Stimulated activated naive CD4-positive, alpha-beta T cell (primary cell): ENCODE measurements around the gene OTOG.

Source experiments
- DNase-seq, 6 experiments: peaks; one replicate each; lab custom pipeline; 2025; lab: John Stamatoyannopoulos, UW

The OTOG gene

DNA sequence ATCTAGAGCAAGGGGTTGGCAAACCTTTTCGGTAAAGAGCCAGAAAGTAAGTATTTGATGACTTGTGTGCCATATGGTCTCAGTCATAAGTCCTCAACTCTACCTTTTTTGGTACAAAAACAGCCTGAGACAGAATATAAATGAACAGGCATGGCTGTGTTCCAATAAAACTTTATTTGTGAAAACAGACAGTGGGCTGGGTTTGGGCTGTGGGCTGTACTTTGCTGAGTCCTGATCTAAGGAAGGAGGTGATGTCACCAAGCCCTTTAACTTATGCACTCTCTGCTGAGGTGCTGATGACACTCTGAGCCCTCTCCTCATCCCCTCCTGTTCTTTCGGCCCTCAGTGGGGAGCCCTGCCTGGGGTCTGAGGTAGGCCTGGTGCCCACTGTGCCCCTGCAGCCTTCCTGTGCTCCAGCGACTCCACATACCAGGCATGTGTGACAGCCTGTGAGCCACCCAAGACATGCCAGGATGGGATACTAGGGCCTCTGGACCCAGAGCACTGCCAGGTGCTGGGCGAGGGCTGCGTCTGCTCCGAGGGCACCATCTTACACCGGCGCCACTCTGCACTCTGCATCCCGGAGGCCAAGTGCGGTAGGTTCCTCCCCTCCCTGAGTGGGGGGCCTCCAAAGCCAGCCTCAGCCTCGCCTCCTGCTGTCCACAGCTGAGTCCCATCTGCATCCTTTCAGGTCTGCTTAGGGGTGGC lies 86.4 kb downstream of the OTOG start:
- DNase-seq = no peak

GRCh38 chr11:17633987-17634775 lies 87.1 kb downstream of the OTOG start:
- DNase-seq = no peak

DNA sequence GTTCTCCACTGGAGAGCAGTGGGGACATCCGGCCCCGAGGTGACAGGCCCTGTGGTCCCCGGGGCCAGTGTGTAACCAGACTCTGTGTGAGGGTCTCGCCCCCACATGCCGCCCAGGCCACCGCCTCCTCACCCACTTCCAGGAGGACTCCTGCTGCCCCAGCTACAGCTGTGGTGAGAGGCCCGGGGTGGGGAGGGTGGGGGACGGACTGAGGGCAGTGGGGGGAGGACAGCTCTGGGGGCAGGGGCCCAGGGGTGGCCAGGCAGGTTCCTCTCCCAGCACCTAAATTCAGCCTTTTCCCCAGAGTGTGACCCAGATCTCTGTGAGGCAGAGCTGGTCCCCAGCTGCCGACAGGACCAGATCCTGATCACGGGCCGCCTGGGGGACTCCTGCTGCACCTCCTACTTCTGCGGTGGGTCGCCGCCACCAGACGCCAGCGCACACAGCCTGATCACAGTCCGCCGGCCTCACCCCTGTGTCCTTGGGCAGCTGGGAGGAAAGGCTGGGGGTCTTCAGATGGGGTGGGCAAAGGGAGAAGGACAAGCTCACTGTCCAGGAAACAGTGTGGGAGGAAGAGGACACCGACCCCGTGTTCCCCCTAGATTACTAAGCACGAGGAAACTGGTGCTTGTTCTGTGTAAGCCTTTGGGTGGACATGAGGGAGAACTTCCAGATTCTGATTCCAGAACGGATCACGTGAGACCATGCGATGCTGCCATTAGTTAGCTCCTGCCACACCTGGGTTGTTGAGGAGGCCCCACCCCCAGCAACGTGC lies 87.9 kb downstream of the OTOG start:
- no peak for DNase-seq

GRCh38 chr11:17635551-17635938 lies 88.5 kb downstream of the OTOG start:
- no peak for DNase-seq

DNA sequence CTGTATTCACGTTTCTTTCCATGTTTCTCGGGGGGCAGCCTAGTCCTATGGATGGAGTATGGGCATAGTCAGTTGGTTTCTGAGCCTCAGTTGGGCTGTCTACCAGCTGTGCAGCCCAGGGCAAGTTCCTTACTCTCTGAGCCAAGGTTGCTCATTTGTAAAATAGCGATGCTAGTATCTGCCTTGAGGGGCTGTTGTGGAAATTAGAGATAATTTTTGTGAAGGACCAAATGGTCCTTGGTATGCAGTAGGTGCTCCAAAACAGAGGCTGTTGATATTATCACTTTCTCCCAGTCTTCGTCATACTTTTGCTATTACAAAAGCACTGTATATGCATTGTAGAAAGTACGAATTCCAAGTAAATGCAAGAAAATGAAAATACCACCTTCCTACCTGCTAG lies 89.7 kb downstream of the OTOG start:
- no peak for DNase-seq

DNA sequence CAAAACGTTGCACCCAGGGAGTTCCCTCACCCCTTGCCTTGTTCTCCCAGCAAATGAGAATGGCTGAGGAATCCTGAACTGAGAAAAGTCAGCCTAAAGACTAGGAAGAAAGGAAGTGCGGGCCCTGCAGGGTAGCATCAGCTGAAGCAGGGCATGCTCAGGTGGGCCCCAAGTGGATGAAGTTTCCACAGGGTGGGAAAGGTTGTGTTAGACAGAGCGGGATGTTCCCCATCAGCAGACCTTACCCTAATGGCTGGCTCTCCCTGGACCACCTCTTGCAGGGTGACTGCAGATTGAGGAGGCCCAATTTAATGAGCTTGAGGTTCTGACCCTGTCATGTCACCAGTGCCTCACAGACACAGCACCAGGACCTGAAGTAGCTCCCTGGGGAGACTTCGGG lies 90.8 kb downstream of the OTOG start:
- DNase-seq = no peak

- no peak for DNase-seq
Measured at GRCh38 chr11:17638311-17638710, 91.3 kb downstream of the OTOG start.

GRCh38 chr11:17639091-17639490 lies 92.0 kb downstream of the OTOG start:
- no peak for DNase-seq

GRCh38 chr11:17639781-17640180 lies 92.7 kb downstream of the OTOG start:
- no peak for DNase-seq

- no peak for DNase-seq
Measured at GRCh38 chr11:17640493-17641164, 93.6 kb downstream of the OTOG start.

- DNase-seq = no peak
Measured at GRCh38 chr11:17641792-17642350, 94.8 kb downstream of the OTOG start.

GRCh38 chr11:17642370-17642769 lies 95.3 kb downstream of the OTOG start:
- no peak for DNase-seq

DNA sequence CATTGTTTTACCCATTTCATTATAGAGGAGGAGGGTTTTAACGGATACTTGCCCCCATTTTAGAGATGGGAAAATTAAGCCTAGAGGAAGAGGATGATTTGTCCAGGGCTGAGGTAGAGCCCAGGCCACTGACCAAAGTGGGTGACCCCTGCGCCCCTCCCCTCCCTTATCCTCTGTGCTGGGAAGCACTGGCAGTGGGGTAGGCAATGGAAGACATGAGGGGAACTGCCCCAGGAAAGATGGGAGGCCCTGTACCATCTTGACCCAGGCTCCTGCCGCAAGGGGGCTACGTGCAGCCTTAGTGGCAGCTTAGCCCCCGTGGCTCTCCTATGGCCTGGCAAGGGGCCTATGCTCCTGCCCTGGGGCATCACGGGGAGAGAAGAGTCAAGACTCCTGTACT lies 95.9 kb downstream of the OTOG start:
- DNase-seq = no peak

DNA sequence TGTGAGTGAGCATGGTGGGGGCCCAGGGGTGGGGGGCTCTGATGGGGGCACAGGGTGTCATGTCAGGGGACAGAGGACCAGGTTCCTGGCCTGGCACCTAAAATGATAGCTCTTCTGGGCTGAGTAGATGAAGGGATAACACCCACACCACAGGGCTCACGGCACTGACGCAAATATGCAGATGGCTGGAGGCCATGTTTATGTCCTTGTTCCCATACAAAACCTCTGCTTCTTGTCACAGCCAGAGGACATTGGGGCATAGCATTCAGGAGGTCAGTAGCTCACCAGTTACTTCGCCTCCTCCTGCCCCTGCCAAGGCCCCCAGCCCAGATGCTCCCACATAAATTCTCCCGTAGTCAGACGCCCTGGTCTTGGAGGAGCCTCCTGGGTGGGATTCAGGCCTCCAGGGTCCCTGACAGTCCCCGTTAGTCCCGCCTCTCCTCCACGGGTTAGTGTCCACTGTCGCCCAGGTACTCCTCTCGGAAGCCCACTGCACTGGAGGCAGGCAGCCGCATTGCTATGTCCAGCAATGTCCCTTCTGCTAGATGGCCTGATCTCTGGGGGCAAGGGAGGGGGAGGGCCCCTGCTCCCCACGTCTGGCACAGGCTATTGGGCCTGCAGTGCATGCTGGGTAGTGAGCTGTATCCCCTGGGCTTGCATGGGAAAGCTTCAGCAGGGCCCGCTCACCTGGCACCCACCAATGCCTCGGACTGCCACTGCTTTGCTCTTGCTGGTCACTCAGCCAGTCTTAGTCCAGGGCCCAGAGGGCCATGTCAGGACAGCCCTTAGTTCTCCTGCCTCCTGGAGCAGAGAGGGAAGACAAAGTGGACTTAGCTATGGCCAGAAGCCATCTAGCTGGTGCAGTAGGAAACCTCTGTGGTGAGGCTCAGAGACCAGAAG lies 96.7 kb downstream of the OTOG start:
- DNase-seq = no peak

- no peak for DNase-seq
Measured at GRCh38 chr11:17645190-17645970, 98.3 kb downstream of the OTOG start.

DNA sequence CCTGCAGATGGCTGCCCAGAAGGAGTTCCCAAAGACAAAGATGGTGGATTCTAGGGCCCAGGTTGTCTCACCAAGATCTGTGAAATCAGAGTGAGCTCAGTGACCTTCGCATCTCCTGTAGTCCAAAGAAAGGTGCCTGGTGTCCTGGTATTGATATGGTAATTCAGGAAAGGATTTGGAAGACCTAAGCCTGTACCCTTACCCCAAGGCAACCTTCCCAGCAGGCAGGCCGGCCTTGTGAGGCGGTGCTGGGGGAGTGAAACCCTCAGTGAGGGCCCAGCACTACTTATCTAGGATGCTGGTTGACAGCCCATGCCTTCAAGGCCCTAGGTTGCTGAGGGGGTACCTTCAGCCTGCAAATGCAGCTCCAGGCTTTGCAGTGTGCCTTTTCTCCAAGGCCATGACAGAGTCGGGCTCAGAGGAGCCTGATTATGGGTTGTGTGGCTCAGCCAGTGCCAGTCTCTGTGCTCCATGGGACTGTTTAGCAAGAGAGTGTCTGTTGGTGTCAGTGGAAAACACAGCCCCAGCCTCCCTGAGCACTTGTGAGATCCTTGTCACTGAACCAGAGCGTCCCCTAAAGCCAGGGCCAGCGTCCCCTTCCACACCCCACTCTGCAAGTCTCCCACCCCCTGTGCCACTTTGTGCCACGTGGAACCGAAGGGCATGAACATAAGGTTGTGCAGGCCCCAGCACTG lies 99.5 kb downstream of the OTOG start:
- DNase-seq = no peak

- no peak for DNase-seq
Measured at GRCh38 chr11:17648528-17648927, 101.5 kb downstream of the OTOG start.

DNA sequence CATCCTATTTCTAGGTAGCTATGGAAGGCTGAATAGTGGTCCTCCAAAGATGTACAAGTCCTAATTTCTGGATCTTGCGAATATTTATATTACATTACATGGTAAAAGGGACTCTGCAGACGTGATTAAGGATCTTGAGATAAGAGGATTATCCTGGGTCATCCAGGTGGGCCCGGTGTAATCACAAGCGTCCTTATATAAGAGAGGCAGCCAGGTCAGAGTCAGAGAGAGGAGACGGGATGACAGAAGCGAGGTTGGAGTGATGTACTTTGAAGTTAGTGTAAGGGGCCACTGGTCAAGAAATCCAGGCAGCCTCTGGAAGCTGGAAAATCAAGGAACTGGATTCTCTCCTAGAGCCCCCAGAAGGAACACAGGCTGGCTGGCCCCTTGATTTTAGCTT lies 102.2 kb downstream of the OTOG start:
- DNase-seq = no peak

GRCh38 chr11:17649696-17650095 lies 102.6 kb downstream of the OTOG start:
- DNase-seq = no peak
